ENCODE measurements around the gene PINLYP. TPM values are rescaled to one million over a fixed set of nuclear protein-coding genes. Genes with fewer than 3 reads are reported as not detected.

PINLYP gene
- total RNA-seq, 1 donor from 2014 or later: 2.3 TPM

DNA sequence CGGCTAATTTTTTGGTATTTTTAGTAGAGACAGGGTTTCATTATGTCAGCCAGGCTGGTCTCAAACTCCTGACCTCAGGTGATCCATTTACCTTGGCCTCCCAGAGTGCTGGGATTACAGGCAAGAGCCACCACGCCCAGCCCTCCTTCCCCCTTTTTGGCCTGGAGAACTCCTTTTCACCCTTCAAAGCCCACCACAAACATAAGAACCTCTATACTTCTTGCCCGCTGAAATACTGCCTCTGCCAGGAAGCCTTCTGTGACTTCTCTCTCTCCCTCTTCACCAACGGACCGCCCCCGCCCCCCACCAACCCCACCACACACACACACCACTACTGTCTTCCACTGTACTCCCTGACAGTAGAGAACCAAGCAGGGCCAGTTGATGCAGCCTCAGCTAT lies 41.4 kb downstream of the PINLYP start:
- Mint-ChIP-seq H3K36me3 (ENCODE audit: low read depth) (peaks cover 16% of the 10 kb centered on the region), H3K9me3 (ENCODE audit: low read depth) (no peaks in the 10 kb centered on the region), H3K27me3 (ENCODE audit: low read depth) (no peaks in the 10 kb centered on the region), H3K4me3 (ENCODE audit: unreplicated experiment) (no peak overlapping the region), H3K27ac (ENCODE audit: unreplicated experiment) (peak overlapping the region; percentile 68), H3K4me1 (ENCODE audit: low read depth) (peaks cover 25% of the 10 kb centered on the region)
- DNase-seq (ENCODE audit: low spot score): no peak
- TF ChIP-seq, protein P1, sequence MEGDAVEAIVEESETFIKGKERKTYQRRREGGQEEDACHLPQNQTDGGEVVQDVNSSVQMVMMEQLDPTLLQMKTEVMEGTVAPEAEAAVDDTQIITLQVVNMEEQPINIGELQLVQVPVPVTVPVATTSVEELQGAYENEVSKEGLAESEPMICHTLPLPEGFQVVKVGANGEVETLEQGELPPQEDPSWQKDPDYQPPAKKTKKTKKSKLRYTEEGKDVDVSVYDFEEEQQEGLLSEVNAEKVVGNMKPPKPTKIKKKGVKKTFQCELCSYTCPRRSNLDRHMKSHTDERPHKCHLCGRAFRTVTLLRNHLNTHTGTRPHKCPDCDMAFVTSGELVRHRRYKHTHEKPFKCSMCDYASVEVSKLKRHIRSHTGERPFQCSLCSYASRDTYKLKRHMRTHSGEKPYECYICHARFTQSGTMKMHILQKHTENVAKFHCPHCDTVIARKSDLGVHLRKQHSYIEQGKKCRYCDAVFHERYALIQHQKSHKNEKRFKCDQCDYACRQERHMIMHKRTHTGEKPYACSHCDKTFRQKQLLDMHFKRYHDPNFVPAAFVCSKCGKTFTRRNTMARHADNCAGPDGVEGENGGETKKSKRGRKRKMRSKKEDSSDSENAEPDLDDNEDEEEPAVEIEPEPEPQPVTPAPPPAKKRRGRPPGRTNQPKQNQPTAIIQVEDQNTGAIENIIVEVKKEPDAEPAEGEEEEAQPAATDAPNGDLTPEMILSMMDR (IDR thresholded peaks at IDR 0.05): no peak

DNA sequence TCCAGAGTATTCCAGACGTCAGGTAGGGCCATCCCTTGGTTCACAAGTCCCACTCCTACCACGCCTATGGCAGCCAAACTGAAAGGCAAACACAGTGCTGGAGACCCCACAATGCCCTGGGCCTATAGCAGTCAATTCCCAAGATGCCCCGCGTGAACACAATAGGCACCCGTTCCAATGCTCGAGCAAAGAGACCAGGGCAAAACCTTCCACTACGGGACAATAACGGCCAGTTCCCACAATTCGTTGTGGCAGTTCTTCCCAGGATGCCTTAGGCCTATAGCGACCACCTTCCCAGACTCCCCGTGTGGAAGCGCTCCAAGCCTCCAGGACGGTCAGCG lies 43.3 kb downstream of the PINLYP start:
- peak overlapping the region; percentile 95 for H3K4me3 Mint-ChIP-seq (ENCODE audit: unreplicated experiment)
- no peaks in the 10 kb centered on the region for H3K9me3 Mint-ChIP-seq (ENCODE audit: low read depth)
- no peaks in the 10 kb centered on the region for H3K27me3 Mint-ChIP-seq (ENCODE audit: low read depth)
- peaks cover 25% of the 10 kb centered on the region for H3K4me1 Mint-ChIP-seq (ENCODE audit: low read depth)
- TF ChIP-seq, protein P1 (IDR thresholded peaks at IDR 0.05): no peak
- H3K36me3 Mint-ChIP-seq (ENCODE audit: low read depth): no peaks in the 10 kb centered on the region
- DNase-seq (ENCODE audit: low spot score): no peak
- peak overlapping the region; percentile 89 for H3K27ac Mint-ChIP-seq (ENCODE audit: unreplicated experiment)

DNA sequence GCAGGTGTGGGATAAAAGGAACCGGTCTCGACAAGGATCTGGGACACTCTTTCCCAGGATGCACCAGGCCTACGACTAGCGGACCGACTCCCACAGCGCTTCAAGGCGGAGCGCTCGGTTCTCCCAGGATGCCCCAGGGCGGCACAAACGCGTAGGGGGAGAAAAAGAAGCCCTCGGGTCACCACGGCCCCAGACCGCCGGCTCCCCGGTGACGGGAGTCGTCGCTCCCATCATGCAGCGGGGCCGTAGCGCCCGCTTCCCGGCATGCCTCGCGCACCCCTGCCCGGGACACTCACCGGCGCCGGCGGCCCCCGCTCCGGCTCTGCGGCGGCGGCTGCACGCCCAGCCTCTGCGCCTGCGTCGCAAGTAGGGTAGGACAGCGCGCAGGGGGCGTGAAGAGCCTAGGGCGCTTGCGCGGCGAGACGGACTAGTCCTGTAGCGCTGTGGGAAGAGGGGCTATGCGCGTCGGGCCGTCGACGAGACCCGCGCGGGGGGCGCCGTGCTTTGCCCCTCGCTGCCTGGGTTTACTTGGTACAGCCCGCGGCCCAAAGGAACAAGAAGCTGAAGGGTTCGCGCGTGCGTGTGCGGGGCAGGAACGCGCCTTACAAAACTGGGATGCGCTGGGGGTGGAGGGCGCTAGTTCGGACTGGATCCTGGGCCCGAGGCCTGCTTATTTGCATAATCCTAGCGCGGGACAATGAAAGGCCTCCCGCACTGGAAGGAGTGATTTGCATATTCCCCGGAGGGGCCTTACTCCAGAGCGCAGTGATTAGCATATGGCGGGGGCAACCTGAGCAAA lies 43.9 kb downstream of the PINLYP start, which contains the start of gene ZNF428:
Gene ZNF428 (minus strand): TSS at position 368 of the 799 bp plus-strand sequence. CDS start 5,325 bp downstream, outside the sequence.
- H3K36me3 Mint-ChIP-seq (ENCODE audit: low read depth): no peaks in the 10 kb centered on the region
- H3K4me3 Mint-ChIP-seq (ENCODE audit: unreplicated experiment): peak within 1 kb of the TSS; percentile 95
- TF ChIP-seq, protein P1 (IDR thresholded peaks at IDR 0.05): peak; percentile 9
- no peaks in the 10 kb centered on the region for H3K9me3 Mint-ChIP-seq (ENCODE audit: low read depth)
- no peak for DNase-seq (ENCODE audit: low spot score)
- no peaks in the 10 kb centered on the region for H3K27me3 Mint-ChIP-seq (ENCODE audit: low read depth)
- peak within 1 kb of the TSS; percentile 98 for H3K27ac Mint-ChIP-seq (ENCODE audit: unreplicated experiment)
- peaks cover 25% of the 10 kb centered on the region for H3K4me1 Mint-ChIP-seq (ENCODE audit: low read depth)

DNA sequence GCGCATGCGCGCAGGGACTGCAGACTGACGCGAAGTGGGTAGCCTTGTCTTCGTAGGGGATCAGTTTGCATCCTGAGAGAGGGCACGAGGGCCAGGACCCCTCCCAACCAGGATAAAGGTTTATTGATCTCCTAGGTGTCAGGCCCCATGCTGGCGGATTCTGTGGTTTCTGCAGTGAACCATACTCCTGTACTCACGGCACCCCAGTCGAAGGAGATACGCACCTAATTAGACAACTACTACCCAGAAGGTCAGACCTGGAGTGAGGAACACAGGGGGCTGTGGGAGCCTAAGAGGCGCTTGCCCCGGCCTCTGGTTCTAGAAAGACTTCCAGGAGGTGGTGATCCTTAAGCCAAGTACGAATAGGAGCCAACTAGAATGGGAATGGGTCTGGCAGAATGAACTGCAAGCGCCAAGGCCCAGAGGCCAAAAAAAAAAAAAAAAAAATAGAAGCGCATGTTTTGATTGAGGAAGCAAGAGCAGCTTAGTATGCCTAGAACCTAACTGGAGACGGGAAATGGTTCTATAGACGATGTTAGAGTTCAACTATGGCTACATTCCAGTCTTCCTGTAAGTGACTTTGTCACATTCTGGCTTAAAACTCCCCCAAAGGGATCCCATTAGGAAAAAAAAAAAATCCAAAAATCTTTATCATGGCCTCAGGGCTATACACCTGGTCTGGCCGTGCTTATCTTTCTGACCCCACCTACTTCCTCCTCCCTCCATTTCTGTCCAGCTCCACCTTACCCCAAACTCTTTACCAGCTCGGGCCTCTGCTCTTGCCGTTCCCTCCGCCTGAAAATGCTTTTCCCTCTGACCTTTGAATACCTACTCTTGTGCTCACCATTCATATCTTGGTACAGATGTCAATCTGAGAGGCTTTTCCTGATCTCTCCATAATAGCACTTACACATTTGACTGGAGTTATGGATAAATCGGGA lies 44.7 kb downstream of the PINLYP start:
- Mint-ChIP-seq H3K9me3 (ENCODE audit: low read depth) (no peaks in the 10 kb centered on the region), H3K27me3 (ENCODE audit: low read depth) (no peaks in the 10 kb centered on the region), H3K4me3 (ENCODE audit: unreplicated experiment) (peak overlapping the region; percentile 95), H3K36me3 (ENCODE audit: low read depth) (no peaks in the 10 kb centered on the region), H3K4me1 (ENCODE audit: low read depth) (peaks cover 25% of the 10 kb centered on the region), H3K27ac (ENCODE audit: unreplicated experiment) (peak overlapping the region; percentile 98)
- DNase-seq (ENCODE audit: low spot score): no peak
- TF ChIP-seq, protein P1 (IDR thresholded peaks at IDR 0.05): no peak

DNA sequence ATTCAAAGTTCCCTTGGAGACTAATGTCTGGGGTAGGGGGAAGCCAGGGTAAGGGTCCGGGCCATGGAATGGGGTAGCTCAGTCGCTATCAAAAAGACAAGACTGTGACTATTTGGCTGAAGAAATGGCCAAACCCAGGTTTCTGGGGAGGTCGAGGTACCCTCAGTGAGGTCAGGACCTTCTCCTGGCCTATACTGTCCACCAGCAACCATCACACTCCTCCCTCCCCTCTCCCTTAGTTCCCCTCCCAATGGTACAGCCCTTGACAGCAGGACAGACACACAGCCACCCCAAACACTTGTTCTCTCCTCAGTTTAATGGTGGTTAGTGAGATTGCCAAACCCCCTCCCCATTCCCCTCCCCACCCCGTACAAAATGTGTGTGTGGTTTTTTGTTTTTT lies 46.5 kb downstream of the PINLYP start:
- DNase-seq (ENCODE audit: low spot score): no peak
- Mint-ChIP-seq H3K27ac (ENCODE audit: unreplicated experiment) (no peak overlapping the region), H3K9me3 (ENCODE audit: low read depth) (no peaks in the 10 kb centered on the region), H3K4me1 (ENCODE audit: low read depth) (peaks cover 21% of the 10 kb centered on the region), H3K36me3 (ENCODE audit: low read depth) (no peaks in the 10 kb centered on the region), H3K4me3 (ENCODE audit: unreplicated experiment) (no peak overlapping the region), H3K27me3 (ENCODE audit: low read depth) (no peaks in the 10 kb centered on the region)
- TF ChIP-seq, protein P1 (IDR thresholded peaks at IDR 0.05): no peak

Measured in chondrocyte (in vitro differentiated cells).